Astrocyte (in vitro differentiated cells and primary cell): ENCODE data around the gene ITPRIPL2.

ENCODE experiments used
- EZH2 ChIP-seq: IDR thresholded peaks from 2 replicates; pipeline ENCODE4 v1.6.1; 2012; ENCODE audit warnings: mild to moderate bottlenecking, low read length, inconsistent platforms; ENCODE audit not compliant: insufficient read depth
- TF ChIP-seq, protein P1 (sequence below): IDR thresholded peaks from 2 replicates; pipeline ENCODE4 v1.5.1; 2011; ENCODE audit warnings: low read depth, mild to moderate bottlenecking, inconsistent platforms, low read length, moderate library complexity; ENCODE audit not compliant: insufficient read depth

DNA sequence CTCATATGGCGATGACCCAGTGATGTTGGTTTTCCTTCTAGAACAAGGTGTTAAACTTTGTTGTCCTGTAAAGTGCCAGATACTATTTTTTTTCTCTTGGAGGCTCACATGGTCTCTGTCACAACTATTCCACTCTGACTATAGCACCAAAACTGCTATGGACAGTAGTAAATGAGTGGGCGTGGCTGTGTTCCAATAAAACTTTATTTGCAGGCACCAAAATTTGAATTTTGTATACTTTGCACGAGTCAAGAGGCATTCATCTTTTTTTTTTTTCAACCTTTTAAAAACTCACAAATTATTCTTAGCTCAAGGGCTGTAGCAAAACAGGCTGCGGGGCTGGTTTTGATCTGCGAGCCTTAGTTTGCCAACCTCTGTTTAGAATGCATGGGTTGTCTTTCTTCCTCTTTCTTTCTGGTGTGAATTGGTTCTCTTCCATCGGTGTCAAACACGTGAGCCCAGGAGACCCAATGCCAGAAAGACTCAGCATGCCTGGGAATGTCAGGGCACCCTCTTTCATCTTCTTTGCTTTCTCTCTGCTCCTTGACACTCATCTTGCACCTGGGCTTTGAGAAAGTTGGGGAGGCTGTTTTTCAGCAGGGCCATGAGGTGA lies 56.4 kb downstream of the ITPRIPL2 start:
- TF ChIP-seq, protein P1, sequence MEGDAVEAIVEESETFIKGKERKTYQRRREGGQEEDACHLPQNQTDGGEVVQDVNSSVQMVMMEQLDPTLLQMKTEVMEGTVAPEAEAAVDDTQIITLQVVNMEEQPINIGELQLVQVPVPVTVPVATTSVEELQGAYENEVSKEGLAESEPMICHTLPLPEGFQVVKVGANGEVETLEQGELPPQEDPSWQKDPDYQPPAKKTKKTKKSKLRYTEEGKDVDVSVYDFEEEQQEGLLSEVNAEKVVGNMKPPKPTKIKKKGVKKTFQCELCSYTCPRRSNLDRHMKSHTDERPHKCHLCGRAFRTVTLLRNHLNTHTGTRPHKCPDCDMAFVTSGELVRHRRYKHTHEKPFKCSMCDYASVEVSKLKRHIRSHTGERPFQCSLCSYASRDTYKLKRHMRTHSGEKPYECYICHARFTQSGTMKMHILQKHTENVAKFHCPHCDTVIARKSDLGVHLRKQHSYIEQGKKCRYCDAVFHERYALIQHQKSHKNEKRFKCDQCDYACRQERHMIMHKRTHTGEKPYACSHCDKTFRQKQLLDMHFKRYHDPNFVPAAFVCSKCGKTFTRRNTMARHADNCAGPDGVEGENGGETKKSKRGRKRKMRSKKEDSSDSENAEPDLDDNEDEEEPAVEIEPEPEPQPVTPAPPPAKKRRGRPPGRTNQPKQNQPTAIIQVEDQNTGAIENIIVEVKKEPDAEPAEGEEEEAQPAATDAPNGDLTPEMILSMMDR: no peak
- no peak for TF ChIP-seq EZH2
